Measurements from ENCODE around the gene RPS16. TPM values are rescaled to one million over a fixed set of nuclear protein-coding genes. Genes with fewer than 3 reads are reported as not detected.

RPS16 gene
- total and polyA plus RNA-seq, 2 experiments from 2014 or later: 207 to 1,901 TPM

DNA sequence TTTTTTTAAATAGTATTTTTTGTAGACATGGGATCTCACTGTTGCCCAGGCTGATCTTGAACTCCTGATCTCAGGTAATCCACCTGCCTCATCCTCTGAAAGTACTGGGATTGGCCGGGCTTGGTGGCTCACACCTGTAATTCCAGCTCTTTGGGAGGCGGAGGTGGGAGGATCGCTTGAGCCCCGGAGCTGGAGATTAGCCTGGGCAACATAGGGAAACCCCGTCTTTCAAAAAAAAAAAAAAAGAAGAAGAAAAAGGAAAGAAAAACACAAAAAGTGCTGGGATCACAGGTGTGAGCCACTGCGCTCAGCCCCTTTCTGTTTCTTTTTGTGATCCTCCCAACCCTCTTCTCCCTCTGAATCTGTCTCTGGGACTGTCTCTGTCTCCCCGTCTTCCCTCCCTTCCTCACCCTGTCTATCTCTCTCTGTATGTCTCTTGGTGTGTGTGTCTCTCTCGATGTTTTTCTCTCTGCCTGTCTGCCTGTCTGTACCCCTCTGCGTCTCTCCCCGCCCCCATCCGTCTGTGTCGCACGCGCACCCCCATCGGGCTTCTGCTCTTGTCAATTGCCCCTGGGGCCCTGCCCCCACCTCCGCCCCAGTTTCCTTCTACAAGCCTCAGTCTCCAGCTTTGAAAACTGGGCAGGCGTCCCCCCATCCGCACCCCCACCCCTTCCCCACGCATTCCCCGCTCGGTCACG, 29.6 kb downstream of the RPS16 start:
- Mint-ChIP-seq H3K4me3 (peak overlapping the region; percentile 94), H3K27me3 (ENCODE audit: insufficient read depth, low read depth, poor library complexity) (peaks cover 40% of the 10 kb centered on the region), H3K36me3 (ENCODE audit: low read depth) (peaks cover 17% of the 10 kb centered on the region; the same call in 2 of the 3 replicates), H3K27ac (peak overlapping the region; percentile 90), H3K4me1 (peaks cover 58% of the 10 kb centered on the region), H3K9me3 (no peaks in the 10 kb centered on the region; the same call in 2 of the 3 replicates)
- H3K4me3 ChIP-seq: peak overlapping the region; percentile 99
- peak overlapping the region; percentile 85 for H3K27ac ChIP-seq (ENCODE audit: low read depth)
- peak overlapping the region; percentile 91 for H3K4me2 ChIP-seq
- H3K36me3 ChIP-seq (ENCODE audit: insufficient read depth): no peaks in the 10 kb centered on the region
- DNase-seq (ENCODE audit: low spot score): peak; percentile 83
- no peak overlapping the region for H2AFZ ChIP-seq
- no peaks in the 10 kb centered on the region for H3K9me2 ChIP-seq (ENCODE audit: insufficient read depth)
- H3K79me2 ChIP-seq (replicated peaks; ENCODE audit: insufficient read depth): peaks cover 23% of the 10 kb centered on the region
- TF ChIP-seq CREB1 (CRISPR knock-in tag; IDR thresholded peaks at IDR 0.05; ENCODE audit: low read depth) (peak; percentile 40; the same call in 1 of the 2 replicates), REST (IDR thresholded peaks at IDR 0.05; ENCODE audit: unreplicated experiment) (no peak)
- ATAC-seq: peak; percentile 2
- peaks cover 4% of the 10 kb centered on the region; the same call in 1 of the 2 replicates for H4K20me1 ChIP-seq (replicated peaks; ENCODE audit: insufficient read depth)
- no peaks in the 10 kb centered on the region for H3K27me3 ChIP-seq (ENCODE audit: insufficient read depth)
- peaks cover 61% of the 10 kb centered on the region for H3K4me1 ChIP-seq (ENCODE audit: insufficient read depth)
- peaks cover 47% of the 10 kb centered on the region for H3F3A ChIP-seq (replicated peaks; ENCODE audit: low read depth)

DNA sequence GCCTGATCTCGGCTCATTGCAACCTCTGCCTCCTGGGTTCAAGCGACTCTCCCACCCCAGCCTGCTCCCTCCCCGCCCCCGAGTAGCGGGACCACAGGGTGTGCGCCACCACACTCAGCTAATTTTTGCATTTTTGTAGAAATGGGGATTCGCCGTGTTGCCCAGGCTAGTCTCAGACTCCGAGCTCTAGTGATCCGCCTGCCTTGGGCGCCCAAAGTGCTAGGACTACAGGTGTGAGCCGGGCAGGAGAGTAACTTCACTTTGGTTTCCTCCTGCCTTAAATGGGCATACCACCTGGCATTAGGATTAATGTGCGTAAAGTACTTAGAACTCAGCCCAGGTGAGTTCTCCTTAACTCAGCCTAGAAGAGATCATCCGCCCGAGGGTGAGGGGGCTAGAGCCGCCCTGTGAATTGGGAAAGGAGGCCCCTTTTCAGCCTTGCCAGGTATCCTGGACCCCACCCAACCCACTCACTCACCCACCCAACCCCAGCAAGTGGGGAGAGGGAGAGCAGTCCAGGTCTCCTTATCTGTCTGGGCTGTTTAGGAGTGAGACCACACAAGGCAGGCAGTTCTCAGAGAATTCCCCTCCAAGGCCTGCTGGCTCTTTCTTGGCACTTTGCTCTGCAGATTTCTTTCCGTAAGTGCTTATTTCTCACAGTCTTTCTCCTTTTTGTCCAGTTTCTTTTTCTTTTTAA, 30.3 kb downstream of the RPS16 start:
- peaks cover 34% of the 10 kb centered on the region for H3K27me3 Mint-ChIP-seq (ENCODE audit: insufficient read depth, low read depth, poor library complexity)
- H3K27ac ChIP-seq (ENCODE audit: low read depth): peak overlapping the region; percentile 85; the same call in 1 of the 2 replicates
- peaks cover 23% of the 10 kb centered on the region for H3K79me2 ChIP-seq (replicated peaks; ENCODE audit: insufficient read depth)
- H3K36me3 Mint-ChIP-seq (ENCODE audit: low read depth): peaks cover 14% of the 10 kb centered on the region; the same call in 2 of the 3 replicates
- no peaks in the 10 kb centered on the region for H3K9me2 ChIP-seq (ENCODE audit: insufficient read depth)
- H3K4me1 Mint-ChIP-seq: peaks cover 54% of the 10 kb centered on the region
- ATAC-seq (no peak), DNase-seq (ENCODE audit: low spot score) (no peak)
- no peaks in the 10 kb centered on the region; the same call in 2 of the 3 replicates for H3K9me3 Mint-ChIP-seq
- H3K27me3 ChIP-seq (ENCODE audit: insufficient read depth): no peaks in the 10 kb centered on the region
- no peak overlapping the region for H2AFZ ChIP-seq
- no peaks in the 10 kb centered on the region for H3K36me3 ChIP-seq (ENCODE audit: insufficient read depth)
- H3K4me2 ChIP-seq: peak overlapping the region; percentile 91
- H3K27ac Mint-ChIP-seq: peak overlapping the region; percentile 78
- H3F3A ChIP-seq (replicated peaks; ENCODE audit: low read depth): peaks cover 42% of the 10 kb centered on the region; the same call in 1 of the 2 replicates
- peaks cover 54% of the 10 kb centered on the region for H3K4me1 ChIP-seq (ENCODE audit: insufficient read depth)
- peak overlapping the region; percentile 99; the same call in 1 of the 2 replicates for H3K4me3 ChIP-seq
- H3K4me3 Mint-ChIP-seq: peak overlapping the region; percentile 94; the same call in 2 of the 3 replicates
- peaks cover under 1% of the 10 kb centered on the region for H4K20me1 ChIP-seq (replicated peaks; ENCODE audit: insufficient read depth)
- TF ChIP-seq EZH2 (IDR thresholded peaks at IDR 0.05; ENCODE audit: low read depth, unreplicated experiment): no peak
- TF ChIP-seq EZH2phosphoT487 (IDR thresholded peaks at IDR 0.05; ENCODE audit: unreplicated experiment): no peak
- TF ChIP-seq JUNB (IDR thresholded peaks at IDR 0.05; ENCODE audit: unreplicated experiment): no peak
- TF ChIP-seq, protein P1, sequence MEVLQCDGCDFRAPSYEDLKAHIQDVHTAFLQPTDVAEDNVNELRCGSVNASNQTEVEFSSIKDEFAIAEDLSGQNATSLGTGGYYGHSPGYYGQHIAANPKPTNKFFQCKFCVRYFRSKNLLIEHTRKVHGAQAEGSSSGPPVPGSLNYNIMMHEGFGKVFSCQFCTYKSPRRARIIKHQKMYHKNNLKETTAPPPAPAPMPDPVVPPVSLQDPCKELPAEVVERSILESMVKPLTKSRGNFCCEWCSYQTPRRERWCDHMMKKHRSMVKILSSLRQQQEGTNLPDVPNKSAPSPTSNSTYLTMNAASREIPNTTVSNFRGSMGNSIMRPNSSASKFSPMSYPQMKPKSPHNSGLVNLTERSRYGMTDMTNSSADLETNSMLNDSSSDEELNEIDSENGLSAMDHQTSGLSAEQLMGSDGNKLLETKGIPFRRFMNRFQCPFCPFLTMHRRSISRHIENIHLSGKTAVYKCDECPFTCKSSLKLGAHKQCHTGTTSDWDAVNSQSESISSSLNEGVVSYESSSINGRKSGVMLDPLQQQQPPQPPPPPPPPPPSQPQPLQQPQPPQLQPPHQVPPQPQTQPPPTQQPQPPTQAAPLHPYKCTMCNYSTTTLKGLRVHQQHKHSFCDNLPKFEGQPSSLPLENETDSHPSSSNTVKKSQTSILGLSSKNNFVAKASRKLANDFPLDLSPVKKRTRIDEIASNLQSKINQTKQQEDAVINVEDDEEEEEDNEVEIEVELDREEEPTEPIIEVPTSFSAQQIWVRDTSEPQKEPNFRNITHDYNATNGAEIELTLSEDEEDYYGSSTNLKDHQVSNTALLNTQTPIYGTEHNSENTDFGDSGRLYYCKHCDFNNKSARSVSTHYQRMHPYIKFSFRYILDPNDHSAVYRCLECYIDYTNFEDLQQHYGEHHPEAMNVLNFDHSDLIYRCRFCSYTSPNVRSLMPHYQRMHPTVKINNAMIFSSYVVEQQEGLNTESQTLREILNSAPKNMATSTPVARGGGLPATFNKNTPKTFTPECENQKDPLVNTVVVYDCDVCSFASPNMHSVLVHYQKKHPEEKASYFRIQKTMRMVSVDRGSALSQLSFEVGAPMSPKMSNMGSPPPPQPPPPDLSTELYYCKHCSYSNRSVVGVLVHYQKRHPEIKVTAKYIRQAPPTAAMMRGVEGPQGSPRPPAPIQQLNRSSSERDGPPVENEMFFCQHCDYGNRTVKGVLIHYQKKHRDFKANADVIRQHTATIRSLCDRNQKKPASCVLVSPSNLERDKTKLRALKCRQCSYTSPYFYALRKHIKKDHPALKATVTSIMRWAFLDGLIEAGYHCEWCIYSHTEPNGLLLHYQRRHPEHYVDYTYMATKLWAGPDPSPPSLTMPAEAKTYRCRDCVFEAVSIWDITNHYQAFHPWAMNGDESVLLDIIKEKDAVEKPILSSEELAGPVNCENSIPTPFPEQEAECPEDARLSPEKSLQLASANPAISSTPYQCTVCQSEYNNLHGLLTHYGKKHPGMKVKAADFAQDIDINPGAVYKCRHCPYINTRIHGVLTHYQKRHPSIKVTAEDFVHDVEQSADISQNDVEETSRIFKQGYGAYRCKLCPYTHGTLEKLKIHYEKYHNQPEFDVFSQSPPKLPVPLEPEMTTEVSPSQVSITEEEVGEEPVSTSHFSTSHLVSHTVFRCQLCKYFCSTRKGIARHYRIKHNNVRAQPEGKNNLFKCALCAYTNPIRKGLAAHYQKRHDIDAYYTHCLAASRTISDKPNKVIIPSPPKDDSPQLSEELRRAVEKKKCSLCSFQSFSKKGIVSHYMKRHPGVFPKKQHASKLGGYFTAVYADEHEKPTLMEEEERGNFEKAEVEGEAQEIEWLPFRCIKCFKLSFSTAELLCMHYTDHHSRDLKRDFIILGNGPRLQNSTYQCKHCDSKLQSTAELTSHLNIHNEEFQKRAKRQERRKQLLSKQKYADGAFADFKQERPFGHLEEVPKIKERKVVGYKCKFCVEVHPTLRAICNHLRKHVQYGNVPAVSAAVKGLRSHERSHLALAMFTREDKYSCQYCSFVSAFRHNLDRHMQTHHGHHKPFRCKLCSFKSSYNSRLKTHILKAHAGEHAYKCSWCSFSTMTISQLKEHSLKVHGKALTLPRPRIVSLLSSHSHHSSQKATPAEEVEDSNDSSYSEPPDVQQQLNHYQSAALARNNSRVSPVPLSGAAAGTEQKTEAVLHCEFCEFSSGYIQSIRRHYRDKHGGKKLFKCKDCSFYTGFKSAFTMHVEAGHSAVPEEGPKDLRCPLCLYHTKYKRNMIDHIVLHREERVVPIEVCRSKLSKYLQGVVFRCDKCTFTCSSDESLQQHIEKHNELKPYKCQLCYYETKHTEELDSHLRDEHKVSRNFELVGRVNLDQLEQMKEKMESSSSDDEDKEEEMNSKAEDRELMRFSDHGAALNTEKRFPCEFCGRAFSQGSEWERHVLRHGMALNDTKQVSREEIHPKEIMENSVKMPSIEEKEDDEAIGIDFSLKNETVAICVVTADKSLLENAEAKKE (CRISPR knock-in tag; IDR thresholded peaks at IDR 0.05): no peak
- no peak for TF ChIP-seq STAT1 (IDR thresholded peaks at IDR 0.05; ENCODE audit: unreplicated experiment)
- no peak for TF ChIP-seq POLR2AphosphoS5 (IDR thresholded peaks at IDR 0.05; ENCODE audit: low read depth)
- no peak for TF ChIP-seq NANOG (IDR thresholded peaks at IDR 0.05; ENCODE audit: borderline replicate concordance)

Data from GM23338 (cell line).